GM12878 (cell line): Measurements from ENCODE around the gene ENO2. TPM values are rescaled to one million over a fixed set of nuclear protein-coding genes. Genes with fewer than 3 reads are reported as not detected.
A peak's percentile ranks its signal among the peaks of the same experiment; 100 is the strongest.

Experiments used
- ATAC-seq: fragments of 200-7000 bp; cut with Tn5 transposase; 3 replicates; pipeline ENCODE4 v1.9.1; 2020; ENCODE audit warnings: mild to moderate bottlenecking, moderate library complexity
- BruUV-seq: library from RNA; stranded (reverse); fragments of 400-500 nt; replicated peaks from 2 replicates; lab custom pipeline; 2021; lab: Mats Ljungman, UMichigan
- CTCF ChIA-PET: fragments of 300-600 bp; sonication (Branson Sonifier 250); formaldehyde crosslinking; extraction: SDS; loops from one replicate; lab custom pipeline; 2021; ENCODE audit warnings: inconsistent platforms; lab: Yijun Ruan, JAX
- POLR2A ChIA-PET: fragments of 350-600 bp; formaldehyde crosslinking; extraction: SDS; loops from one replicate; lab custom pipeline; 2021; ENCODE audit warnings: inconsistent platforms; lab: Charles Lee
- RAD21 ChIA-PET: fragments of 300-600 bp; sonication (Branson Sonifier 250); formaldehyde crosslinking; loops from one replicate; lab custom pipeline; 2023; ENCODE audit warnings: antibody characterized with exemption; ENCODE audit not compliant: unreplicated experiment; lab: Charles Lee
- SMC1A ChIA-PET: fragments of 300-600 bp; sonication (Branson Sonifier 250); formaldehyde crosslinking; loops from one replicate; lab custom pipeline; 2023; ENCODE audit not compliant: unreplicated experiment, uncharacterized antibody; lab: Charles Lee
- DNase-seq: peaks from one replicate; pipeline ENCODE4 v3.0.0-alpha.2; 2011; ENCODE audit warnings: low read depth, low spot score
- FAIRE-seq: peaks from 3 replicates; lab custom pipeline; 2011; peaks lifted over from hg19 to GRCh38; lab: Jason Lieb, UNC
- H2AFZ ChIP-seq: 2 replicates; pipeline ENCODE4 v1.6.0; 2011; ENCODE audit warnings: low read depth, low read length, control low read depth; ENCODE audit not compliant: control insufficient read depth
- H3K27ac ChIP-seq: 2 replicates; pipeline ENCODE4 v1.5.1; 2011; ENCODE audit warnings: control low read depth; ENCODE audit not compliant: control insufficient read depth, insufficient read depth
- H3K27me3 ChIP-seq, 2 experiments: replicated peaks in 1 of 2; 2 replicates each; pipeline versions ENCODE4 v1.6.0 to v1.6.1; 2011; ENCODE audit warnings: low read length in 1 of 2; ENCODE audit not compliant: control insufficient read depth in 2 of 2, insufficient read depth in 2 of 2
- H3K36me3 ChIP-seq, 2 experiments: 2 replicates each; pipeline ENCODE4 v1.5.1; 2011; ENCODE audit warnings: low read length in 1 of 2; ENCODE audit not compliant: control insufficient read depth in 2 of 2, insufficient read depth in 2 of 2
- H3K4me1 ChIP-seq: 2 replicates; pipeline ENCODE4 v1.6.1; 2011; ENCODE audit warnings: mild to moderate bottlenecking, low read length, moderate library complexity, mixed read lengths; ENCODE audit not compliant: control insufficient read depth, insufficient read depth
- H3K4me2 ChIP-seq: 2 replicates; pipeline ENCODE4 v1.6.0; 2011; ENCODE audit warnings: control low read depth; ENCODE audit not compliant: control insufficient read depth, insufficient read depth
- H3K4me3 ChIP-seq: fragments of 200-600 bp; sonication (generic); 2 replicates; pipeline ENCODE4 v1.5.1; 2016
- H3K79me2 ChIP-seq: 2 replicates; pipeline ENCODE4 v1.6.0; 2011; ENCODE audit warnings: low read length; ENCODE audit not compliant: control insufficient read depth, insufficient read depth
- H3K9ac ChIP-seq: 2 replicates; pipeline ENCODE4 v1.8.0; 2011; ENCODE audit warnings: low read length, control low read depth, mixed read lengths; ENCODE audit not compliant: control insufficient read depth, insufficient read depth
- H3K9me3 ChIP-seq: replicated peaks from 3 replicates; pipeline ENCODE4 v1.5.1; 2011; ENCODE audit warnings: mild to moderate bottlenecking, low read length; ENCODE audit not compliant: control insufficient read depth, insufficient read depth
- H4K20me1 ChIP-seq: 2 replicates; pipeline ENCODE4 v1.6.0; 2011; ENCODE audit not compliant: control insufficient read depth, insufficient read depth
- NR2F1 ChIP-seq: fragments of 450-650 bp; conservative IDR thresholded peaks from 2 replicates; pipeline ENCODE4 v1.6.1; 2017; ENCODE audit warnings: mild to moderate bottlenecking
- SRF ChIP-seq, 2 experiments: IDR thresholded peaks; 2 replicates each; pipeline ENCODE4 v1.6.1; 2011; ENCODE audit warnings: low read depth in 2 of 2, low read length in 2 of 2, mild to moderate bottlenecking in 1 of 2, moderate library complexity in 1 of 2
- ZZZ3 ChIP-seq: IDR thresholded peaks from 2 replicates; pipeline ENCODE4 v1.6.1; 2011; ENCODE audit warnings: low read depth; ENCODE audit not compliant: control insufficient read depth, insufficient read length
- WGBS: methylation state at CpG from one replicate; pipeline ENCODE4 v1.1.6; 2016; ENCODE audit warnings: low lambda C conversion rate; ENCODE audit not compliant: insufficient replicate concordance, insufficient coverage; ENCODE audit errors: missing lambda C conversion rate; 5-methylcytosine and 5-hydroxymethylcytosine counted together
- in situ Hi-C: fragments of 300-500 bp; cut with MboI; formaldehyde crosslinking; loops from 9 replicates; pipeline ENCODE4 v1.14.3; 2018; ENCODE audit warnings: mixed read lengths
- intact Hi-C: fragments of 100-400 bp; cut with micrococcal nuclease; formaldehyde crosslinking; loops from one replicate; pipeline ENCODE4 v1.14.2; 2022; ENCODE audit not compliant: unreplicated experiment
- polyA plus RNA-seq, 11 experiments: library from polyadenylated mRNA; depleted of rRNA in 4 of 11; unstranded in 6 of 11; stranded (reverse) in 5 of 11; fragments of >200 nt; fragmentation: Nextera tagmentation in 4 of 11; fragmentation: Illumina TruSeq in 1 of 11; extraction: Ambion mirVana in 4 of 11; extraction: Trizol in 1 of 11; gene quantifications; 1 replicate in 1 of 11; 2 replicates in 10 of 11; pipeline versions ENCODE4 v1.2.1 to v1.2.3, GENCODE V29; 2011 to 2016; ENCODE audit warnings: inconsistent platforms in 2 of 11, missing spikeins in 2 of 11, low read depth in 1 of 11
- total RNA-seq, 4 experiments: library from RNA; depleted of rRNA in 3 of 4; stranded (reverse); fragments of >200 nt in 3 of 4; fragmentation: Illumina TruSeq in 1 of 4; extraction: Trizol in 1 of 4; gene quantifications; 2 replicates each; pipeline versions ENCODE4 v1.2.1 to v1.2.3, GENCODE V29; 2013 to 2021
- TF ChIP-seq, protein P1 (sequence below): fragments of 450-650 bp; formaldehyde crosslinking; IDR thresholded peaks from 2 replicates; pipeline ENCODE4 v1.4.0; 2020; ENCODE audit warnings: mild to moderate bottlenecking, moderate library complexity
- TF ChIP-seq, protein P2 (sequence below): IDR thresholded peaks from 2 replicates; pipeline ENCODE4 v1.6.1; 2012; ENCODE audit warnings: mild to moderate bottlenecking, low read depth, low read length
- TF ChIP-seq, protein P3 (sequence below): fragments of 450-650 bp; IDR thresholded peaks from 2 replicates; pipeline ENCODE4 v1.6.1; 2016; ENCODE audit warnings: mild to moderate bottlenecking
- TF ChIP-seq, protein P4 (sequence below), 3 experiments: IDR thresholded peaks in 2 of 3; conservative IDR thresholded peaks in 1 of 3; 2 replicates each; pipeline ENCODE4 v1.5.1; 2011; ENCODE audit warnings: low read depth in 3 of 3, low read length in 3 of 3, mild to moderate bottlenecking in 3 of 3, control low read depth in 2 of 3, moderate library complexity in 2 of 3, inconsistent platforms in 1 of 3, mixed read lengths in 1 of 3; ENCODE audit not compliant: control insufficient read depth in 2 of 3, insufficient read depth in 1 of 3; ENCODE audit errors: extremely low read depth in 1 of 3

ENO2 gene
- total and polyA plus RNA-seq, 10 of the 15 experiments (the other 5 are each of a cell fraction or from before 2014, with no cell fraction given), result 24.8 to 196 (median 43.1) TPM

DNA sequence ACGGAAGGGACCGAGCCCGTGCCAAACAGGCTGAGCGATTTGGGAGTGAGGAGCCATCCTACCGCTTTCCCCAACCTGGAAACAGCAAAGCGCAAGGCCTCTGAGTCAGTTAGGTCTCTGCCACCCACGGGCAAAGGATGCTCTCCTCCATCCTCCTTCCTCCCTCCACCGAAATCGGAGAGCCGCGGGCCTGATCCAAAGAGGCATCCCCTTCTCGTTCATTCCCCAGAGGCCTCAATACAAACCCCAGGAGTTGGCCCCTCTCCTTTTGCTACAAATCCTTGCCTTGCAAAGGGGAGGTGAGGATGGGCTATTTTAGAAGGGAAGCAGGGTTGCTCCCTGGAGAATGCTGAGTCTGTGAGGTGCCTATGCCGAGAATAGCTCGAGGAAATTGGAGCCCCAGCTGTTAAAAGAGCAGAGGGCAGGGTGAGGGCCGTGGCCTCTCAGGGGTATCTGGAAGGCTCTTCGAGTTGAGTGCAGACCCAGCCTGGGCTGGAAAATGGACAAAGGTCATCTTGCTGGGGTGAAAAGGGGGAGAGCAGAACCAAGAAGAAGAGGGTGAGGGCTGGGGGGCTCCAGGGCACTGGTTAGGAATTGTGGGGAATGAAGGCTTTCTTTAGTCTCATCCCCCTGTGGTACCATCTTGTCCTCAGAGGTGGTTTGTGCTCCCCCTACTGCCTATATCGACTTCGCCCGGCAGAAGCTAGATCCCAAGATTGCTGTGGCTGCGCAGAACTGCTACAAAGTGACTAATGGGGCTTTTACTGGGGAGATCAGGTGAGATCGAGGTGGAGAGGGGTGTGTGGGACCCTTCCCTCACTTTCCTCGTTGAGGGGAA is 46.0 kb upstream of the ENO2 start:
- Histone ChIP-seq H3K36me3 (peaks cover 20 to 24% of the 10 kb centered on the region in 2 experiments), H3K4me2 (peak overlapping the region; percentile 97), H2AFZ (no peak overlapping the region), H3K4me3 (peak overlapping the region; percentile 100), H3K27ac (peak overlapping the region; percentile 96), H4K20me1 (peaks cover 16% of the 10 kb centered on the region), H3K9ac (peak overlapping the region; percentile 90), H3K79me2 (peaks cover 39% of the 10 kb centered on the region), H3K4me1 (peaks cover 32% of the 10 kb centered on the region), H3K27me3 (no peaks in the 10 kb centered on the region), H3K9me3 (no peaks in the 10 kb centered on the region)
- POLR2A ChIA-PET, result interaction anchor here (1.0 to 5.7 kb wide), 6 partner anchors 10 to 145 kb away, joined by 3 to 84 read pairs (median 6); partner anchors contain the start of genes CDCA3, COPS7A, LRRC23 and USP5
- RAD21 ChIA-PET, result interaction anchor here (1.1 to 5.6 kb wide), 8 partner anchors 16 to 115 kb away, joined by 3 to 42 read pairs (median 8); partner anchors contain the start of genes C12orf57, CDCA3, MLF2 and PTPN6
- WGBS, result under 1% methylated on average over 22 of the region's 22 CpGs
- intact Hi-C loops (loop anchor here (1.0 to 2.0 kb wide), 4 partner anchors 23 to 244 kb away; no protein-coding TSS in a partner anchor), in situ Hi-C loops (no loop called here)
- ATAC-seq (no peak), DNase-seq (no peak), FAIRE-seq (peak; percentile 74)
- no TSS peak for BruUV-seq
- SMC1A ChIA-PET, result interaction anchor here (0.9 to 5.3 kb wide), 10 partner anchors 15 to 241 kb away, joined by 3 to 42 read pairs (median 4); partner anchors contain the start of genes C1RL, CDCA3, USP5 and ZNF384
- CTCF ChIA-PET, result interaction anchor here (0.8 to 9.5 kb wide), 24 partner anchors 9 to 244 kb away, joined by 3 to 173 read pairs (median 6); partner anchors contain the start of genes C1RL, CDCA3, MLF2 and PTMS
- TF ChIP-seq ZZZ3, result no peak
- TF ChIP-seq, protein P1, sequence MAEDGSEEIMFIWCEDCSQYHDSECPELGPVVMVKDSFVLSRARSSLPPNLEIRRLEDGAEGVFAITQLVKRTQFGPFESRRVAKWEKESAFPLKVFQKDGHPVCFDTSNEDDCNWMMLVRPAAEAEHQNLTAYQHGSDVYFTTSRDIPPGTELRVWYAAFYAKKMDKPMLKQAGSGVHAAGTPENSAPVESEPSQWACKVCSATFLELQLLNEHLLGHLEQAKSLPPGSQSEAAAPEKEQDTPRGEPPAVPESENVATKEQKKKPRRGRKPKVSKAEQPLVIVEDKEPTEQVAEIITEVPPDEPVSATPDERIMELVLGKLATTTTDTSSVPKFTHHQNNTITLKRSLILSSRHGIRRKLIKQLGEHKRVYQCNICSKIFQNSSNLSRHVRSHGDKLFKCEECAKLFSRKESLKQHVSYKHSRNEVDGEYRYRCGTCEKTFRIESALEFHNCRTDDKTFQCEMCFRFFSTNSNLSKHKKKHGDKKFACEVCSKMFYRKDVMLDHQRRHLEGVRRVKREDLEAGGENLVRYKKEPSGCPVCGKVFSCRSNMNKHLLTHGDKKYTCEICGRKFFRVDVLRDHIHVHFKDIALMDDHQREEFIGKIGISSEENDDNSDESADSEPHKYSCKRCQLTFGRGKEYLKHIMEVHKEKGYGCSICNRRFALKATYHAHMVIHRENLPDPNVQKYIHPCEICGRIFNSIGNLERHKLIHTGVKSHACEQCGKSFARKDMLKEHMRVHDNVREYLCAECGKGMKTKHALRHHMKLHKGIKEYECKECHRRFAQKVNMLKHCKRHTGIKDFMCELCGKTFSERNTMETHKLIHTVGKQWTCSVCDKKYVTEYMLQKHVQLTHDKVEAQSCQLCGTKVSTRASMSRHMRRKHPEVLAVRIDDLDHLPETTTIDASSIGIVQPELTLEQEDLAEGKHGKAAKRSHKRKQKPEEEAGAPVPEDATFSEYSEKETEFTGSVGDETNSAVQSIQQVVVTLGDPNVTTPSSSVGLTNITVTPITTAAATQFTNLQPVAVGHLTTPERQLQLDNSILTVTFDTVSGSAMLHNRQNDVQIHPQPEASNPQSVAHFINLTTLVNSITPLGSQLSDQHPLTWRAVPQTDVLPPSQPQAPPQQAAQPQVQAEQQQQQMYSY (CRISPR knock-in tag), result no peak
- TF ChIP-seq, protein P2, sequence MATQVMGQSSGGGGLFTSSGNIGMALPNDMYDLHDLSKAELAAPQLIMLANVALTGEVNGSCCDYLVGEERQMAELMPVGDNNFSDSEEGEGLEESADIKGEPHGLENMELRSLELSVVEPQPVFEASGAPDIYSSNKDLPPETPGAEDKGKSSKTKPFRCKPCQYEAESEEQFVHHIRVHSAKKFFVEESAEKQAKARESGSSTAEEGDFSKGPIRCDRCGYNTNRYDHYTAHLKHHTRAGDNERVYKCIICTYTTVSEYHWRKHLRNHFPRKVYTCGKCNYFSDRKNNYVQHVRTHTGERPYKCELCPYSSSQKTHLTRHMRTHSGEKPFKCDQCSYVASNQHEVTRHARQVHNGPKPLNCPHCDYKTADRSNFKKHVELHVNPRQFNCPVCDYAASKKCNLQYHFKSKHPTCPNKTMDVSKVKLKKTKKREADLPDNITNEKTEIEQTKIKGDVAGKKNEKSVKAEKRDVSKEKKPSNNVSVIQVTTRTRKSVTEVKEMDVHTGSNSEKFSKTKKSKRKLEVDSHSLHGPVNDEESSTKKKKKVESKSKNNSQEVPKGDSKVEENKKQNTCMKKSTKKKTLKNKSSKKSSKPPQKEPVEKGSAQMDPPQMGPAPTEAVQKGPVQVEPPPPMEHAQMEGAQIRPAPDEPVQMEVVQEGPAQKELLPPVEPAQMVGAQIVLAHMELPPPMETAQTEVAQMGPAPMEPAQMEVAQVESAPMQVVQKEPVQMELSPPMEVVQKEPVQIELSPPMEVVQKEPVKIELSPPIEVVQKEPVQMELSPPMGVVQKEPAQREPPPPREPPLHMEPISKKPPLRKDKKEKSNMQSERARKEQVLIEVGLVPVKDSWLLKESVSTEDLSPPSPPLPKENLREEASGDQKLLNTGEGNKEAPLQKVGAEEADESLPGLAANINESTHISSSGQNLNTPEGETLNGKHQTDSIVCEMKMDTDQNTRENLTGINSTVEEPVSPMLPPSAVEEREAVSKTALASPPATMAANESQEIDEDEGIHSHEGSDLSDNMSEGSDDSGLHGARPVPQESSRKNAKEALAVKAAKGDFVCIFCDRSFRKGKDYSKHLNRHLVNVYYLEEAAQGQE, result no peak
- TF ChIP-seq, protein P3, sequence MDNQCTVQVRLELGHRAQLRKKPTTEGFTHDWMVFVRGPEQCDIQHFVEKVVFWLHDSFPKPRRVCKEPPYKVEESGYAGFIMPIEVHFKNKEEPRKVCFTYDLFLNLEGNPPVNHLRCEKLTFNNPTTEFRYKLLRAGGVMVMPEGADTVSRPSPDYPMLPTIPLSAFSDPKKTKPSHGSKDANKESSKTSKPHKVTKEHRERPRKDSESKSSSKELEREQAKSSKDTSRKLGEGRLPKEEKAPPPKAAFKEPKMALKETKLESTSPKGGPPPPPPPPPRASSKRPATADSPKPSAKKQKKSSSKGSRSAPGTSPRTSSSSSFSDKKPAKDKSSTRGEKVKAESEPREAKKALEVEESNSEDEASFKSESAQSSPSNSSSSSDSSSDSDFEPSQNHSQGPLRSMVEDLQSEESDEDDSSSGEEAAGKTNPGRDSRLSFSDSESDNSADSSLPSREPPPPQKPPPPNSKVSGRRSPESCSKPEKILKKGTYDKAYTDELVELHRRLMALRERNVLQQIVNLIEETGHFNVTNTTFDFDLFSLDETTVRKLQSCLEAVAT, result peak; percentile 65; the same call in 1 of the 2 replicates
- TF ChIP-seq, protein P4, sequence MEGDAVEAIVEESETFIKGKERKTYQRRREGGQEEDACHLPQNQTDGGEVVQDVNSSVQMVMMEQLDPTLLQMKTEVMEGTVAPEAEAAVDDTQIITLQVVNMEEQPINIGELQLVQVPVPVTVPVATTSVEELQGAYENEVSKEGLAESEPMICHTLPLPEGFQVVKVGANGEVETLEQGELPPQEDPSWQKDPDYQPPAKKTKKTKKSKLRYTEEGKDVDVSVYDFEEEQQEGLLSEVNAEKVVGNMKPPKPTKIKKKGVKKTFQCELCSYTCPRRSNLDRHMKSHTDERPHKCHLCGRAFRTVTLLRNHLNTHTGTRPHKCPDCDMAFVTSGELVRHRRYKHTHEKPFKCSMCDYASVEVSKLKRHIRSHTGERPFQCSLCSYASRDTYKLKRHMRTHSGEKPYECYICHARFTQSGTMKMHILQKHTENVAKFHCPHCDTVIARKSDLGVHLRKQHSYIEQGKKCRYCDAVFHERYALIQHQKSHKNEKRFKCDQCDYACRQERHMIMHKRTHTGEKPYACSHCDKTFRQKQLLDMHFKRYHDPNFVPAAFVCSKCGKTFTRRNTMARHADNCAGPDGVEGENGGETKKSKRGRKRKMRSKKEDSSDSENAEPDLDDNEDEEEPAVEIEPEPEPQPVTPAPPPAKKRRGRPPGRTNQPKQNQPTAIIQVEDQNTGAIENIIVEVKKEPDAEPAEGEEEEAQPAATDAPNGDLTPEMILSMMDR (IDR thresholded peaks at IDR 0.05 in 2 of 3, conservative IDR thresholded peaks at IDR 0.05 in 1 of 3; ENCODE audit: control insufficient read depth in 2 of 3, extremely low read depth in 1 of 3, insufficient read depth in 1 of 3, low read depth in 3 of 3, low read length in 3 of 3), result peak in 2 of 3 experiments; percentile 18 to 26; a peak in 2 of 6 replicates
- TF ChIP-seq NR2F1, result no peak
- TF ChIP-seq SRF (IDR thresholded peaks at IDR 0.05; ENCODE audit: low read depth in 2 of 2, low read length in 2 of 2), result no peak
